ENCODE results near the gene TRNP1.
A peak's percentile ranks its signal among the peaks of the same experiment; 100 is the strongest.
"Not testable (repeated sequence)": the region's sequence is repeated elsewhere in the genome, so short reads cannot be mapped to it uniquely, and the experiment has no call there.

TRNP1 gene

DNA sequence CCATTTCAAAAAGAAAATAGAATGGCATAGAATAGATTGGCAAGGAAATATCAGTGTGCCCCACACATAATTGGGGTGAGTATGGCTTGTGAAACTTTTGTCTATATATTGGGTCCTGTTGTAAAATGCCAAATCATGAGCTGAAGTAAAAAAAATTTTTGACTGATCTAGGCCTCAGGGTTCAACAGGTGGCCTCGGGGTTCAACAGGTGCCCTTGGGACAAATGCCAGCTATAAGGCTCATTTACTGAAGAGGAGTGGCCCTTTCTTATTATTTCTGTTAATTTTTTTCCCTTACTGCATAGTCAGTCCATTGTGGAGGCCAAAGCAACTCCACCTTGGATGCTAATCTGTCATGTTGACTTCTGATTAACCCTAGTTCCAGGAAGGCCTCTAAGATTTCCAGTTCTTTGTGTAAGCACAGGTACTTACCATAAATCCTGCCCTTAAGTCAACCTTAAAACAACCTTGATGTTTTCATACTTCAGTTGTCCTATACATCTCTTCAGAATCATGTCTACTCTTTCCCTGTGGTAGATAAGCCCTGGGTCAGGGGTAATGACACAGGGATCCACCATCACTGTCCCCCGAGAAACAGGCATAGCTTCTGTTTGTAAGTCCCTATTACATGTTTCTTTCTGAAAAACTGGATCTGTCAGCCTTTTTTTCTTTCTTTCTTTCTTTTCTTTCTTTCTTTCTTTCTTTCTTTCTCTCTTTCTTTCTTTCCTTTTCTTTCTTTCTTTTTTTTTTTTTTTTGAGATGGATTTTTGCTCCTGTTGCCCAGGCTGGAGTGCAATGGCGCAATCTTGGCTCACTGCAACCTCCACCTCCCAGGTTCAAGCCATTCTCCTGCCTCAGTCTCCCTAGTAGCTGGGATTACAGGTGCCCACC lies 16.6 kb upstream of the TRNP1 start:
- no peak for DNase-seq

GRCh38 chr1:26978901-26979300 lies 14.6 kb upstream of the TRNP1 start:
- no peak for DNase-seq

- no peak for DNase-seq
These were observed 12.2 kb upstream of the TRNP1 start for GRCh38 chr1:26981146-26981846.

DNA sequence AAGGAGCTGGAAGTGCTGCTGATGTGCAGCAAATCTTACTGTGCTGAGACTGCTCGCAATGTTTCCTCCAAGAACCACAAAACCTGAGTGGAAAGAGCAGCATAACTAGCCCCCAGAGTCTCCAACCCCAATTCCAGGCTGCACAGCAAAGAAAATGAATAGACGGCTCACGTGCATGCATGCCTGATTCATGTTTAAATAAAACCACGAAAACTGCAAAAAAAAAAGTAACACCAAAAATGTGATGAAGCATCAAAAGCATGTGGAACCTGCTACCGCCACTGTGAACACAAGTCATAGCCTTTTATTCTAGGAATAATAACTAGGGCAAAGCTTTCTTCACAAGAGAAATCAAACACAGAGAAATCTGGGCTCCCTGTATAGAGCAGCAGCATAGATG lies 9.6 kb upstream of the TRNP1 start:
- no peak for DNase-seq

- DNase-seq = no peak
These were observed 9.2 kb upstream of the TRNP1 start for GRCh38 chr1:26984291-26984690.

DNA sequence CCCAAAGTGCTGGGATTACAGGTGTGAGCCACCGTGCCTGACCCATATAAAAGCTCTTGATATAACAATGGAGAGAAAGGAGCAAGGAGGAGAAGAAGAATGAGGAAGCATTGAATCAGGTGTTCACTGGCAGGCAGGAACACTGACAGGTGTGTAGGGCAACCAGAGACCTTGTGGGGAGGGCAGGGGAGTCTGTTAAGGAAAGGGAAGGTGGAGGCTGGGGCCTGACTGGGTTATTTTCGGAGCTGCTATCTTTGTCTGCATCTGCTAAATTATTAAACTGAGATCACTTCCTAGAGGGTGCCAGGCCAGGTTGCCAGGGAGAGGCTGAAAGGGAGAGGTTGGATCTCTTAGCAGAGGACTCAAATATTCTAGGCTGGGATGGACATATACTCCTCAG lies 6.8 kb upstream of the TRNP1 start:
- DNase-seq = no peak

- not testable (repeated sequence) for DNase-seq
These were observed 3.9 kb upstream of the TRNP1 start for GRCh38 chr1:26989403-26990109.

DNA sequence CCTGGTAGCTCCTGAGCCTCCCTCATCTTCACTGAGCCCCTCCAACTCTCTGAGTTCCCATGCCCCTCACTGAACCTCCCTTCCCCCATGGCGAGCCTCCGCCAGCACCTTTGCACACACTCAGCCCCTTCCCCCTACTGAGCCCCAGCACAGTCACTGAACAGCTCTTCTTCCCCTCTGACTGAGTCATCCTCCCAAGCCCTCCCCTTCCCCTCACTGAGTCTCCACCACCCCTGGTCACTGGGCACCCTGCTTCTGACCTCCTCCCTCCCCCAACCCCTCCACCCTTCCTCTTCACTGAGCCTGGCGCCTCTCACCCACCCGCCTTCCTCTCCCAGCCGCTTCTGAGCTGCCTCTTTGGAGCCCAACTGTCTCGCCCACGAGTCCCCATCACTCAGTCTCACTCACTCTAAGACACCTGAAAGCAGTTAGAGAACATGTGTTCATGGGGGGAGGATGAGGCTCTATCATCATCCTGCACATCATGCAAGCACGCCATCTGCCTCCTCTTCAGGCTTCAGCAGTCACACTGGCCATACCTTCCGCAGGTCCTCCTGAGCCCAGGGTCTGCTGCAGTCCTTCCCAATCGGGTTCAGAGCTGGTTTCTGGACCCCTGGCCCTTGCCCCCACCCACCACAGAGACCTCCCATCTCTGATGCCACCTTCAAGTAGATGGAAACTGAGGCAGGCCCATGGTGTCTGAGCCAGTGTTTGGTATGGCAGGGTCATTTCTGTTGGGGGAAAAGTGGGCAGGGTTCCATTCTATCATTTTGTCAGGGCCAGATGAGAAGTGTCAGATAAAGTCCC lies 2.0 kb upstream of the TRNP1 start:
- DNase-seq = peak; percentile 35

DNA sequence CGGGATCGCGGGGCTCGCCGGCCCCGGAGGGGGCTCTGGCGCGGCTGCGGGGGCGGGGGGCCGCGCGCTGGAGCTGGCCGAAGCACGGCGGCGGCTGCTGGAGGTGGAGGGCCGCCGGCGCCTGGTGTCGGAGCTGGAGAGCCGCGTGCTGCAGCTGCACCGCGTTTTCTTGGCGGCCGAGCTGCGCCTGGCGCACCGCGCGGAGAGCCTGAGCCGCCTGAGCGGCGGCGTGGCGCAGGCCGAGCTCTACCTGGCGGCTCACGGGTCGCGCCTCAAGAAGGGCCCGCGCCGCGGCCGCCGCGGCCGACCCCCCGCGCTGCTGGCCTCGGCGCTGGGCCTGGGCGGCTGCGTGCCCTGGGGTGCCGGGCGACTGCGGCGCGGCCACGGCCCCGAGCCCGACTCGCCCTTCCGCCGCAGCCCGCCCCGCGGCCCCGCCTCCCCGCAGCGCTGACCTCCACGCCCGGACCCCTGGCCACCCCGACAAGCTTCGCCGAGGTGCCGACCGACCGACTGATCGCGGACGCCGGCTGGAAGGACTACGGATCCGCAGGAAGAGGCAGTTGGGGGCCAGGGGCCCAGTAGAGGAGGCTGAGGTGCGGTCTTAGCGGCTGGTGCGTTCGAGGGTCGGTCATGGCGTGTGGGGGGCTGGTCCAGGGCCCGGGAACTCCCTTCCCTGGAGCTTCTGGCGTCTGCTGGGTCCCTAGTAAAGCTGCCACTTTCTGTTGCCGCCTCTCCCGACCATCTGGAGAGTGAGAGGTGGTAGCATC lies 711 bp downstream of the TRNP1 start:
- peak; percentile 23 for DNase-seq

- no peak for DNase-seq
These were observed 1.5 kb downstream of the TRNP1 start for GRCh38 chr1:26994787-26995517.

- no peak for DNase-seq
These were observed 2.5 kb downstream of the TRNP1 start for GRCh38 chr1:26996024-26996423.

GRCh38 chr1:26996665-26997064 lies 3.2 kb downstream of the TRNP1 start:
- DNase-seq = no peak

GRCh38 chr1:26998429-26999300 lies 5.2 kb downstream of the TRNP1 start:
- no peak for DNase-seq

GRCh38 chr1:26999440-26999987 lies 6.0 kb downstream of the TRNP1 start:
- no peak for DNase-seq

DNA sequence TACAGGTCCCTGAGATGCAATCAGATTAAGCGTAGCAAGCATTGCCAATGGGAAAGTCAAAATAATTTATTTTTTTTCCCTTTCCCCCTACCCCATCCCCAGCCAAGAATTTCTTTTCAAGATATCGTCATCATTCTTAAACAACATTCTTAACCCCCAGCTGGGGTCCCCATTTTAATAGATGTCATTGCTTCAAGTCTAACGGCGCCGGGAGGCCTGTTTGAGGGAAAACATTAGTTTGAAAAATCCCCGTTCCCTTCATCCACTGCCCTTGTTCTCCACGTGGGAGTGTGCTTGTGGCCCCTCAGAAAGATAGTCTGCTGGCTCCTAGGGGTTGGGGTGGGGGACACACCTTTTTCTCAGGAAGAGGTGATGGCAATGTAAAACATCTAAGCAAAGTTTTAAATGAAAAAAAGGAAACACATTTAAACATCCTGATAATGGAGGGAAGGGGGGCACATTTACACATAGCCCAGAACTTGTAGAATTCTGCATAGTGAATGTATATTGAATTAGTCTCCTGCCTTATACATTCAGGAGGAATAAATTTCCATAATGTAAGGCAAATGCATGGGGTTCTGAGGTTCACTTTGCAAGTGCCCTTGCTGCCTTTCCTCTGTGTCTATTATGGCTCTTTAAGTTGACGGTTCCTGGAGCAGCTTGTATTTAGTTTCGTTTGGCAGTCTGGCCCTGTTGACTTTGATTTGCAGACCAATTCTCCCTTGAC lies 6.8 kb downstream of the TRNP1 start:
- DNase-seq = no peak

DNA sequence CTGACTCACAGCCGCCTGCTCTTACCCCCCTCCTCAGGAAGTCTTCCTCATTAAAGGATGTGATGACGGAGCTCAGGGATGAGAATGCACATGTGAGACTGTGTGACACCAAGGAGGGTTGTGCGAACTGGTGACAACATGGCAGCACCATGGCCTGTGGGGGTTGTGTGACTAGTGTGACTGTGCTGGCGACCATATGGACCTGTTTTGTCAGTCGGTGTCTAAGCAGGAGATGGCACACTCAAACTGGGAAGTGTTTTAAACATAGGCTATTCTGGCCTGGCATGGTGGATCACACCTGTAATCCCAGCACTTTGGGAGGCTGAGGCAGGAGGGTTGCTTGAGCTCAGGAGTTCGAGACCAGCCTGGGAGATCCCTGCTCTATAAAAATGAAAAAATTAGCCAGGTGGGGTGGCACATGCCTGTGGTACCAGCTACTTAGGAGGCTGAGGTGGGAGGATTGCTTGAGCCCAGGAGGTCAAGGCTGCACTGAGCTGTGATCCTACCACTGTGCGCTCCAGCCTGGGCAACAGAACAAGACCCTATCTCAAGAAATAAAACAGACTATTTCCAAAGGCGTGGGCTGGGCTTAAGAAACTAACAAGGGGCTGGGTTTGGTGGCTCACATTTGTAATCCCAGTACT lies 7.4 kb downstream of the TRNP1 start:
- no peak for DNase-seq

GRCh38 chr1:27001570-27002360 lies 8.3 kb downstream of the TRNP1 start:
- no peak for DNase-seq
